Measurements from ENCODE around the gene BPGM.
A peak's percentile ranks its signal among the peaks of the same experiment; 100 is the strongest.

BPGM gene

DNA sequence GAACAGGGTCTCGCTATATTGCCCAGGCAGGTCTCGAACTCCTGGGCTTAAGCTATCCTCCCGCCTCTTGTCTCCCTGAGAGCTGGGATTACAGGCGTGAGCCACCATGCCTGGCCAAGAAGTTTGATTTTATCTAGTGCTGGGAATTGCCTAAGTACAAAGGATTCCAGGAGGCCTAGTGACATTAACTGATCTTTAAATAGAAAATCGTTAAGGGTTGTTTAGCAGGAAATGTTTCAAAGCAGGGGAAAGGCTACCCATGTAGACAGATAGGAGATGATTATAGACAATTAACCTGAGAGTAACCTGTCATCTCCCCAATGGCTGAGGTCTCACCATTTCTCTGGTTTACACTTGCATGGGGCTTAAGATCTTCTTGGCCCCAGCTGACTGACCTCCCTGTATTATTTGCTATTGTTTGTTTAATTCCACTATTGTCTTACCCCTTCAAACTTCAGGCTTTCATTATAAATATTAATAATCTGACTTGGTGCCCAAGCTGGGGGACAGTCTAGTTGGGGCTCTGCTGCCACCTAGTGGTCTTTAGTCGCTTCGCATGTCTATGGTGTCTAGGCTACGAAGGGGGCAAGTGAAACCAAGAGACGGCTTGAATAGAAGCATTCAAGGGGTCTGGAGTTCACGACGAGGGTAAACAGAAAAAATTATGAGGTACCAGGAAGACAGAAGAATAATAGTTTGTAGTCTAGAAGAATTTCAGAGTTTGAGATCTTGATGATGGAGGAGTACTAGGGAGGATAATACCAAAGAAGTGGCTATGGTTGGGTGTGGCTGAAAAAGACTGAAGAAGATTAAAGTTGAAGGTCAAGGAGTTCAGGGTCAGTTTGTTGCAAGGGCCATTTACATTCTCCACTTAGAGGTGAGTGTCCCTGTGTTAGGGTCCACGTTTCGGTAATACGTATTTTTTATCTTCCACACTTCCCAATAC is 40.4 kb upstream of the BPGM start:
- peaks cover 2% of the 10 kb centered on the region for H3K4me1 ChIP-seq
- H3K9ac ChIP-seq = no peak overlapping the region
- TF ChIP-seq, protein P1, sequence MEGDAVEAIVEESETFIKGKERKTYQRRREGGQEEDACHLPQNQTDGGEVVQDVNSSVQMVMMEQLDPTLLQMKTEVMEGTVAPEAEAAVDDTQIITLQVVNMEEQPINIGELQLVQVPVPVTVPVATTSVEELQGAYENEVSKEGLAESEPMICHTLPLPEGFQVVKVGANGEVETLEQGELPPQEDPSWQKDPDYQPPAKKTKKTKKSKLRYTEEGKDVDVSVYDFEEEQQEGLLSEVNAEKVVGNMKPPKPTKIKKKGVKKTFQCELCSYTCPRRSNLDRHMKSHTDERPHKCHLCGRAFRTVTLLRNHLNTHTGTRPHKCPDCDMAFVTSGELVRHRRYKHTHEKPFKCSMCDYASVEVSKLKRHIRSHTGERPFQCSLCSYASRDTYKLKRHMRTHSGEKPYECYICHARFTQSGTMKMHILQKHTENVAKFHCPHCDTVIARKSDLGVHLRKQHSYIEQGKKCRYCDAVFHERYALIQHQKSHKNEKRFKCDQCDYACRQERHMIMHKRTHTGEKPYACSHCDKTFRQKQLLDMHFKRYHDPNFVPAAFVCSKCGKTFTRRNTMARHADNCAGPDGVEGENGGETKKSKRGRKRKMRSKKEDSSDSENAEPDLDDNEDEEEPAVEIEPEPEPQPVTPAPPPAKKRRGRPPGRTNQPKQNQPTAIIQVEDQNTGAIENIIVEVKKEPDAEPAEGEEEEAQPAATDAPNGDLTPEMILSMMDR (IDR thresholded peaks at IDR 0.05) = peak; percentile 95
- H3K4me2 ChIP-seq (ENCODE audit: low read length) = peak overlapping the region; percentile 55
- no peaks in the 10 kb centered on the region for H3K79me2 ChIP-seq
- H3K36me3 ChIP-seq (ENCODE audit: control insufficient read depth, insufficient read depth, low read length) = no peaks in the 10 kb centered on the region
- H2AFZ ChIP-seq = peak overlapping the region; percentile 39
- H3K4me3 ChIP-seq (ENCODE audit: low read depth, low read length) = no peak overlapping the region
- H3K27ac ChIP-seq = no peak overlapping the region
- no peaks in the 10 kb centered on the region for H3K27me3 ChIP-seq (ENCODE audit: control insufficient read depth, insufficient read depth, low read length)
- no peaks in the 10 kb centered on the region for H3K9me3 ChIP-seq (ENCODE audit: control insufficient read depth, low read length)

DNA sequence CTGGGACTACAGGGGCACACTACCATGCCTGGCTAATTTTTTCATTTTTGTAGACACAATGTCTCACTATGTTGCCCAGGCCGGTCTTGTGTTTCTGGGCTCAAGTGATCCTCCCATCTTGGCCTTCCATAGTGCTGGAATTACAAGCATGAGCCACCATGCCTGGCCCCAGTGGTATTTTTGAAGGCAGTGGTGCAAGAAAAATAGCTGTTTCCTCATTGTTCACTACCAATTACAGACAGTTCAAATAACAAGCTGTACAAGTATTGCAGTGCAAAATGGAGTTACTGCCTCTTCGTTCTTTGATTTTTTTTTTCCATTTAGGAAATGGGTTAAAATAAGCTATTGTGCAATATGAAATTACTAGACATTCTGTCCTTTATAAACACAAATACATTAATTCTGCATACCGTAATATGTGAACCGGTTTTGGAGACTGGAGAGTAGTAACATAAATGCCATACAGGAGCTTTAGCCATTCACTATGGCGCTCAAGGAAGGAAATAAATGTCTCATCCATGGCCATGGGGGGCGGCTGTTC is 35.0 kb upstream of the BPGM start:
- TF ChIP-seq, protein P1 (IDR thresholded peaks at IDR 0.05) = no peak
- Histone ChIP-seq H3K36me3 (ENCODE audit: control insufficient read depth, insufficient read depth, low read length) (no peaks in the 10 kb centered on the region), H3K9ac (no peak overlapping the region), H3K27me3 (ENCODE audit: control insufficient read depth, insufficient read depth, low read length) (no peaks in the 10 kb centered on the region), H3K27ac (no peak overlapping the region), H3K4me1 (no peaks in the 10 kb centered on the region), H2AFZ (no peak overlapping the region), H3K79me2 (no peaks in the 10 kb centered on the region), H3K4me2 (ENCODE audit: low read length) (no peak overlapping the region), H3K4me3 (ENCODE audit: low read depth, low read length) (no peak overlapping the region), H3K9me3 (ENCODE audit: control insufficient read depth, low read length) (no peaks in the 10 kb centered on the region)

DNA sequence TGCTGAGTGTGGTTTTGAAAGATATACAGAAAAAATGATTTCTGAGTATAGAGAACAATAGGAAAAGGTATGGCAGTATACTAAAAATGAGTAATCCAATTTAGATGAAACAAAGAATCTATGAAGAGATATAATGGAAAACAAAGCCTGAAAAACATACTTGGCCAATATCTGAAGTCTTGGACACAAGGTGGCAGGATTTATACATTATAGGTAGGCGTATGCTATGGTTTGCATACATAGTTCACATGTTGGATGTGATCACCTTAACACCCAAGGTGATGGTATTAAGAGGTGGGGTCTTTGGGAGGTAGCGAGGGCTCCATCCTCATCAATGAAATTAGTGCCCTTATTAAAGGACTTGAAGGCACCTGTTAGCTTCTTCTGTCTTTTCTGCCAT is 34.5 kb upstream of the BPGM start:
- TF ChIP-seq, protein P1 (IDR thresholded peaks at IDR 0.05) = no peak
- Histone ChIP-seq H3K4me2 (ENCODE audit: low read length) (no peak overlapping the region), H2AFZ (no peak overlapping the region), H3K4me3 (ENCODE audit: low read depth, low read length) (no peak overlapping the region), H3K36me3 (ENCODE audit: control insufficient read depth, insufficient read depth, low read length) (no peaks in the 10 kb centered on the region), H3K27ac (no peak overlapping the region), H3K9ac (no peak overlapping the region), H3K79me2 (no peaks in the 10 kb centered on the region), H3K9me3 (ENCODE audit: control insufficient read depth, low read length) (no peaks in the 10 kb centered on the region), H3K4me1 (no peaks in the 10 kb centered on the region), H3K27me3 (ENCODE audit: control insufficient read depth, insufficient read depth, low read length) (no peaks in the 10 kb centered on the region)

DNA sequence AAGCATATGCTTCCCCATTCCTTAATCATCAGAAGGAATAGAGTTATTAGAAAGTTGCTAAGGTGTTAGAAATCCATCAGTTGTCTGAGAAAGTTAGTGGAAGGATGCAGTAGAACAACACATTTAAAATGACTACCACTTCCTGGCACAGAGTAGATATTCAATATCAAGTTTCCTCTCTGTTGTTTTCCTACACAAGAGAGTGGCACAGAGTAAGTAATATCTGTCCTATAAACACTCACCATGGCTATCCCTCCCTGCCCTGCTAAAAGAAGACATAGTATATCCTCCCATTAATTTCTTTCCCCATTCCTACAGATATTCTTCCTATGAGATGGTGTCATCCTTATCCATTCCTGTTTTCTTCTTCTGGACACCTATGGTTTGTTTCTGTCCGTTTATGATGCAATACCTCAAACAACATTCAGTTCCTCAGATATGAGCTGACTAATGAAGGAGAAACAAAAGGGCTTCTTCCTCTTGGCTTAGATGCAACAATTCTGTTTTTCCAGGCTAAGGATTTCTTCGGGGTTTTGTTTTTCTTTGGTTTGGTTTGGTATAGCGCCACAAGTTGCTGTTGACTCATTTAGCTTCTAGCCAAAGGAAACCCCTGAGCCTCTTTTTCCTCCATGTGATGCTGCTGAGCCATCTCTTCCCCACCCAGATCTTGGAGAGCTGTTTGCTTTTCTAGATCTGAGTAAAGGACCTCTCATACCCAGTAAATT is 32.9 kb upstream of the BPGM start:
- no peak overlapping the region for H3K27ac ChIP-seq
- H3K27me3 ChIP-seq (ENCODE audit: control insufficient read depth, insufficient read depth, low read length) = no peaks in the 10 kb centered on the region
- no peaks in the 10 kb centered on the region for H3K79me2 ChIP-seq
- no peak overlapping the region for H2AFZ ChIP-seq
- H3K9ac ChIP-seq = no peak overlapping the region
- H3K36me3 ChIP-seq (ENCODE audit: control insufficient read depth, insufficient read depth, low read length) = no peaks in the 10 kb centered on the region
- H3K4me2 ChIP-seq (ENCODE audit: low read length) = no peak overlapping the region
- H3K9me3 ChIP-seq (ENCODE audit: control insufficient read depth, low read length) = no peaks in the 10 kb centered on the region
- TF ChIP-seq, protein P1 (IDR thresholded peaks at IDR 0.05) = no peak
- no peak overlapping the region for H3K4me3 ChIP-seq (ENCODE audit: low read depth, low read length)
- no peaks in the 10 kb centered on the region for H3K4me1 ChIP-seq
